ENCODE measurements around the gene KRT12.

KRT12 gene

DNA sequence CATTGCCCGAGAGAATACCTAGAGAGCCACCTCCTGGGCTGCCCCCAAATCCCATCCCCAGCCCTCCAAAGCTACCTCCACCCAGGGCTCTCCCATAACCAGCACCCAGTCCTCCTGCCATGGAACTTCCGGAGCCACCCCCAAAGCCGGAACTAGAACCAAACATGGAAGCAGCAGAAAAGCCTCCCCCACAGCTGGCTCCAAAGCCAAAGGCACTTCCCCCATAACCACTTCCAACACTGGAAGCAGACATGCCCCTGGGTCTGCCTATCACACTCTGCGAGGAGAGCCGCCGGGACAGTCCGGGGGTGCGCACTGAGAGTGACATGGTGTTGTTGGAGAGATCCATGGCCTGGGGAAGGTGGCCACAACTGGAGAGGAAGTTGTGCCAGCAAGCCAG, at the start of gene KRT12:
Gene KRT12 (minus strand): TSS at position 386 of the 400 bp plus-strand sequence. CDS start 37 bp downstream, at position 349.
- no peak for DNase-seq

DNA sequence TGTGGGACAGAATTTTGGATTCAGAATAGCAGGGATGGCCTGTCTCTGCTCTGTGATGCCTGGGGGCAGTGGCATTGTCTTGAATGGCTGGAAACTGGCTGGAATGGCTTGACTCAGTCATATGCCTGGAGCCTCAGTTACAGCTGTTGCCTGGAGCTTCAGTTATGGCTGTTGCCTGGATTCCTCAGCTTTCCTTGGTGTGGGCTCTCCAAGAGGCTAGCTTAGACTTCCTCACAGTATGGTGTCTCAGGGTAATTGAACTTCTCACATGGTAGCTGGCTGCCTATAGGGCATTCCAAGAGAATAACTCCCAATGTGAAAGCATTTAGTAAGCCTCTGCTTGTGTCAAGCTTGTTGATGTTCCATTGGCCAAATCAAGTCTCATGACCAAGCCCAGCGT, 49.3 kb upstream of the KRT12 start:
- no peak for DNase-seq

DNA sequence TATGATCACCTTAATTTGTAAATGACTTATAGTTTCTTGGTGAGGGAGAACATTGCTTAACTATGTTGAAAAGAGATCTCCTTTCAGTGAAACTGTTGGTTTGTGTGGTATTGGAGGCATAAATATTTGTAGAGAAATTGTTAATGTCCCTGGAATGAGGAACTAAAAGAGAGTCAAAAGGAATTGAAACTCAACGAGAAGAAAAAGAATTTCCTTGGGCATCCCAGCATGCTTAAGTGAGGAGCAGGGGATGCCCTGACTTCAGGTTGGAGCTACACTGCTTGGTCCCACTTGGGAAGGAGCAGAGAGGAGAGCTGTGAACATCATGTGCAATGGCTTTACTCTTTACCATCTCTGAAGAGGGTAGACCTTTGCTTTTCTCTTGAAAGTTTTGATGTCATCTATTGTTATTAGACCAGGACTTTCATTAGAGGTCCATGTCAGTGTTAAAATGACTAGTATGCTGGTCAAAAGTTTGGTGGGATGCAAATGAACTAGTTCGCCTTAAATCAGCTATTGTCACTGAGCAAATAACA, 48.8 kb upstream of the KRT12 start:
- no peak for DNase-seq

DNA sequence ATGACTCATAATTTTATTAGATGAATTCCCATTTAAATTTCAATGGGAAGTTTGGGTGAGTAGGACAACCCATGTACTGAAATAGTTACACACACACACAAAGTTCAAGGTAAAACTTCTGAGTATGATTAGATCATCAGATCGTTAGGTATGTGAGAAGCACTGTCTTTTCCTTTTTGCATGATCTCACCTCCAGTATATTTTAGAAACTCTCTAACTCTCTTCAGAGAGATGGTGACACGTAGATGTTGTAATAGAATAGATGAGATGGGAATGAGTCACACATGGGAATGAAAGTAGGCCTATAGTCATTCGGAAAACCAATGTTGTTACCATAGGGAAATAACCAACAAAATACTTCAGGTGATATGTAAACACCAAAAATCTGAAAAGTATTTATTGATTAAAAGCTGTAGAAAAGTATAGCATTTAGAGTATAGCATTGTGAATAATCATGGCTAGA, 48.2 kb upstream of the KRT12 start:
- no peak for DNase-seq

DNA sequence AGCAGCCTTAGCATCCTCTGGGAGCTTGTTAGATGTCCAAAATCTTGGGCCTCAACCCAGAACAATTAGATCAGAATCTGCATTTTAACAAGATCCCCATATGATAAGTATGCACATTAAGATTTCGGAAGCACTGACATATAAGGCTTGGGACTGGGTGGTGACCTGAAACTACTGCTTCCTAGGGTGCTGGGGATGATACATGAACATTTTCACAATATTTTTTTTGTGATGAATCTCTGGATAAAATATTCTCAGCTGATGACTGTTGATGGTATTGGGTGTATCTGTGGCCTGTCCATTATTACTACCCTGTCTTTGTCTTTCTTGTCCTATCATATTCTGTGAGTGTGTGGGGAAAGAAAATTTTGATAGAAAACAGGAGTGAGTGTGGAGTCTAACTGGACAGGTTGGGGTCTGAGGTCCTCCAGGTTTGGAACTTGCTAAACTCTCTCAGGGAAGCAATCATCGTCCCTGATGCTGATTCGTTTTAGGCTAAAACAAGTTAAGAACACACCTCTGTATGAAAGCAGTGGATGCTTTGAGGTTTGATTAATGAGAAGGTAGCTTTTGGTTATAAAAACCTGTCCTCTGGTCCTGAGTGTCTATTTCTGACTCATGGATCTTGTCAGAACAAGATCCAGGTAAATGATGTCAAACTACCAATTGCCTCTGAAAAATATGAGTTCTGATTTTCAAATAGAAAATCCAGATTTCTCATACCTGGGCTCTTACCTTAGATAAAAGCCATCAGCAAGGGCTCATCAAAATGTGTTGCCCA, 47.2 kb upstream of the KRT12 start:
- DNase-seq = no peak

DNA sequence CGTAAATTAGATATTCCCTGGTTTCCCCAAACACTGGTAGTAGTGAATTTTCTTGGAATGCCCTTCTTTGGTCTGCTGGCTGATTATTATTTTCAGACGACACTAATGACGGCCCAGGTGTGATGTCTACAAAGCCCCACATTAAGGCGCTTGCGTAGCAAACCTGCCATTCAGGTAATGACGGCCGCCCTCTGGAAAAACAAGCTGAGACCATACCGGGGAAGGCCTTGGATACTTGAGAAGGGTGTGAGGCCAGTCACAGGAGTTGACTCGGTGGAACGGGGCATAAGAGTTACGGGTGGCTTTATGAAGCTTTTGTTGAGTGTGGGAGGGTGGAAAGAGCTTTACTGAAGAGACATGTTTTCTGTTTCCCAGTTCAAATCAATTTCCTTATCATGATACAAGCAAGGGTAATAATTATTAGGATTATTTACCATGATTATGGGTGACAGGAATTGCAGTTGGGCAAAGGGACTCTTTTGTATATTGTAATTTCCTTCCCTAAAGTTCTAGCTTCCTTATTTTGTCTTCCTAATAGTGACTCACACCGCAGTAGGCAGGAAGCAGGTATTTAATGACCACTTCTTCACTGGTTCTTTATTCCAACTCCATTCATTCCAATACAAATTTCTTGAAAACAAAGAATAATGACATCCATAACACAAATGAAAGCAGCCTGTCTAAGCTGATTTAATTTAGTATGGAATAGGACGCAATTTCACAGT, 45.6 kb upstream of the KRT12 start:
- no peak for DNase-seq

DNA sequence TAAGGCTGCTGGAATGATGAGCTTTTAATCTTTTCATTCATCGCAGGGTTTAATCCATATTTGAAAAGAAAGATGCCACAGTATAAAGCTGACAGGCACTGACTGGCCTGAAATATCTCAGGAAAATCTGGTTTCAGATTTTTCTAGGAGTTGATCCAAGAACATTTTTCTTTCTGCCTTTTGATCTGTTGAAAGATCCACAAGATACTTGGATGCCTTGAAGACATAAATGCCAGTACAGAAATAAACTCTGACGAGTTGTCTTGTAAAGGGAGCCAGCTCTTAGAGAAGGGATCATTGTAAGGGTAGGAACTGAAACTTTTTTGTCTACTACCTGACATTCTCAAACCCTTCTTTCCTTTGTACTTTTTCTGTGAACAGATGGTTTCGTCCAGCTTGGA, 43.4 kb upstream of the KRT12 start:
- no peak for DNase-seq

DNA sequence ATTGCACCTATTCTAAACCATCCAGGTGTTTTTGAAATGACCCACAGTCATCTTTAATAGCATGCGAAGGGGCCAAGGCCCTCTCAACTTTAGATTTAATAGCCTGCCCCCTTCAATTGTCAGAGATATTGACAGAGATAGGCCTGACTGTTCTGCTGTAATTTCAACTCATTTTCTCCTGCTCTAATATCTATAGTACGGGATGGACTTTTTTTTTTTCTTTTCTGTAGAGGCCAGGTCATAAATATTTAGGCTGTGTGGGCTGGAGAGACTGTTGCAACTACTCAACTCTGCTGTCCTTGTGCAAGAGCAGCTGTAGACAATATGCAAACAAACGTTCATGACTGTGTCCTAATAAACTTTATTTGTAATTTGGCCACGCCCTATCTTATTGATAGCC, 42.7 kb upstream of the KRT12 start:
- no peak for DNase-seq

DNA sequence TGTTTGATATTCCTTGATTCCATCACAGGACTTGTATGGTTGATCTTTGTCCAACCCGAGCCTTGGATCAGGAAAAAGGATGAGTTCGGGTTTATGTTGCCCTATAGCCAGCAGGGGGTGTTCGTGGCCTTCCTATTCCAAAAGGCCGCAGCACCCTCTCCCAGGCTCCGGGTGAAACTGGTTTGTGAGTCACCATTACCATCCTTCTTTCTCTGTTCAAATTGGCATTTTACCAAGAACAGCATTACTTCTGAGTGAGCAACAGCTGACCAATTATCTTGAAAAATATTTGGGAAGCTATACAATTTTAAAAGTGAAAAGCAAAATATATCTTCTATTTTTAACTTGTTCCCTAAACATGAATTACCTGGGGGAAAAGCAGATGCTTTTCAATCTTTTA, 42.3 kb upstream of the KRT12 start:
- peak; percentile 54 for DNase-seq

DNA sequence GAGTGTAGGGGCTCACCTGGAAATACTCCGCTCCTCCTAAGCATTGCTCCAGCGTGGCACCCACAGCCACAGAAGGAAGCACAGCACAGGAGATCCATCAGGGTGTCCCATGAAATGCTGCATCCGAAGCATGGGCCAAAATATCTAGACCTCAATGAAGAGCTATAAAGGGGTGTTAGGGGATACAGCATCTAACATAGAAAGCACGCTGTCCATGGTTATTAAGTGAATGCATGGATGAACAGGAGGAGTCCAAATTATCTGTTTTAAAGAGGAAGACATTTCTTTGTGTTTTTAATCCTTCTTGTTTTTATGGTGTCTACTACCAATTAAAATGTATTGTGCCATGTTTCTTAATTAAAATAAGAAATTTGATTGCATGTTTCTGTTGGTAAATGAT, 39.6 kb upstream of the KRT12 start:
- no peak for DNase-seq

DNA sequence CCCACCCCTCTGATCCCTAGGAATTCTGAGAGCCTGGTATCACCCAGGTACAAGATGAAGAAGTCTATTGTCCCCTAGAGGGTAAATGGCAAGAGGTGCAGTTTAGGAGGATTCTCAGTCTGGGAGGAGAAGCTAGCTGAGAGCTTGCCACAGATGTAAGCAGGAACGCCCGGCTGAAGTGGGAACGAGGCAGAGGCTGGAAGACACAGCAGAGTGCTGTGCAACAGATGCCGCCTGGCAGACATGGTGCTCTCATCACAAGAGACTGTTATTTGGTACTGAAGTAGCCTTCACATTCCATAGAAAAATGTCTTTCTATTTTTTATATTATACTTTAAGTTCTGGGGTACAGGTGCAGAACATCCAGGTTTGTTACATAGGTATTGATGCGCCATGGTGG, 38.3 kb upstream of the KRT12 start:
- DNase-seq = no peak

DNA sequence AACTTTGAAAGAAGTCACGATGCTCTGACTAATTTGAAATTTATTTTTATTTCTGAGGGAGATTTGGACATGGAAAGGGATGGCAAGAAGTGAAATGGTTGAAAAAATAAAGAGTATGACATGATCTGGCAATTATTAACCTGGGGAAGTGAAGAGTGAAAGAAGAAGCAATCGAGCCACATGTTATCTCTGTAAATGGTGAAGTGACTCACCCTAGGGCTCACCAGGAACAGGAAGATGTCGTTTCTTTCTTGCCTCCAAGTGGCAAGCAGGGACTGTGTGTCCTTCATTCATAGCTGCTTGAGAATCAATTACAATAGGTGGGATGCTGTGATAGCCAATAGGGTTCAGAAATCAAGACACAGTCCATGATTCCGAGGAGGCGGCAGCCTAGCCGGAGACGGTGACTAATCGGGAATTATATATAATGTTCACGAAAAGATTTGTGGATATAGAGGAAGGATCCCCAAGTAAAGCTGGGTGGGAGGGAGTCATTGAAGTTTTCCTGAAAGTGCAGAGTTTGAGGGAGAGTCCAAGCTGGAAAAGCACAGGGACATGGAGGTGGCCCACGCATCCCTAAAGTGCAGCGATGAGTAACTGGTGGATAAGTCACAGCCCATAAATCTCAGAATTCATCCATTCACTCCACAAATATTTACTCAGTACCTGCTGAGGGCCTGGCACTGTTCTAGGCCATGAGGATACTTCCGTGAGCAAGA, 36.3 kb upstream of the KRT12 start:
- DNase-seq = peak; percentile 3

DNA sequence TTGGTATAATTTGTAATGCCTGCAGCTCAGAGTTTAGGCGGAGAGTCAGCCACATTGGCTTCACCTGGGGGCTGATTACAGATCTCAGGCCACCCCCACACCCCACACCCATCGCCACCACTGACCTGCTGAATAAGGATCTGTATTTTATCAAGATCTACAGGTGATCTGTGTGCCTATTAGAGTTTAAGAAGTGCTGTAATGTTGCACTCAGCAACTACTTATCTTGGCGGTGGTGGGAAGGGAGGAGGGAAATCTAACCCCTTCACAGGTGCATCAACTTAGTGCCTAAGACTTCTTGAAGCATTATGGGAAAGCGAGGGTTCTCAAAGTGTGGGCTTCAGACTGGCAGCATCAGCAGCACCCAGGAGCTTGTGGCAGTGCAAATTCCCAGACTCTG, 35.5 kb upstream of the KRT12 start:
- DNase-seq = no peak

DNA sequence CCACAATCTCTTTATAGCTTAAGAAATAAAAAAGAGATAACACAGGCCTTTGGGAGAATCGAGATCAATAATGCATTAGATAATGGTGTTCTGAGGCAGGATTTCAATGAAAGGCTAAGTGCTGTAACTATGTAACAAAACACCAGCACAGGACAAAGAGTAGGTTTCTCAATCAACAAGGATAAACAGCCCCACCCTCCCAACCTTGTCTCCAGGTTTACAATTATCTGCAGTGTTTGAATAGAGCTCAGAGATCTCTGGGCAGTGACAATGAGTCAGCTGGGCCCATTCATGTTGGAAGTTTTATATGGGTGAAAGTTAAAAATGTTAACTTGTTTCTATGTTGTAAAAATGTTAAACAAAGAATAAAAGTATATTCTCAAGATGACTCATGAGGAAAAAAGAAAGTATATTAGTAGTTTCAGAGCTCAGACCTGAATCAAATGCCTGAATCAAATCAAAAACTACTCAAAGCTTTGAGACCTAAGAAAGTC, 35.0 kb upstream of the KRT12 start:
- DNase-seq = no peak

DNA sequence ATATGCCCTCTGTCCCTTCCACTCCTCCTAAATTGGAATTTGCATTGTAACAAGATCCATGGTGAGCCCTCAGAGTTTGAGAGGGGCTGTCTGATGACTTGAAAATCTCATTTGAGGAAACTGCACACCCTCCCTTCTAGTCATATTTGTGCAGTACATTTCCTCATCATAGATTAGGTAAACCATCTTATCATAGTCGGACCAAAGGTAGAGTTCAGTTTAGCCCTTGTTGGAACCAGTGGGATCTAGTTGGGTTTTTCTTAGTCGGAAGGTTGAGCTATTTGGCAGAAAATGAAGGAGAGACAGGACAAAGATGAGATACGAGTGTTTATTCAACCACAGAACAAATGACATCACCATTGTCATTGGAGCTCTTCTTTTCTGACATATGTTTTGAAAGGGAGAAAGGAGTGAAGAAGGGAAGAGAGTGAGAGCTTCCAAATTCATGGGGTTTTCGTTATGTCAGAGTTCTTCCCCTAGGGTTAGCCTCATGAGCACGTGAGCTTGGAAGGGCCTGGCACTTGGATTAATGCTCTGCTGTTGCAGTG, 33.9 kb upstream of the KRT12 start:
- DNase-seq = no peak

DNA sequence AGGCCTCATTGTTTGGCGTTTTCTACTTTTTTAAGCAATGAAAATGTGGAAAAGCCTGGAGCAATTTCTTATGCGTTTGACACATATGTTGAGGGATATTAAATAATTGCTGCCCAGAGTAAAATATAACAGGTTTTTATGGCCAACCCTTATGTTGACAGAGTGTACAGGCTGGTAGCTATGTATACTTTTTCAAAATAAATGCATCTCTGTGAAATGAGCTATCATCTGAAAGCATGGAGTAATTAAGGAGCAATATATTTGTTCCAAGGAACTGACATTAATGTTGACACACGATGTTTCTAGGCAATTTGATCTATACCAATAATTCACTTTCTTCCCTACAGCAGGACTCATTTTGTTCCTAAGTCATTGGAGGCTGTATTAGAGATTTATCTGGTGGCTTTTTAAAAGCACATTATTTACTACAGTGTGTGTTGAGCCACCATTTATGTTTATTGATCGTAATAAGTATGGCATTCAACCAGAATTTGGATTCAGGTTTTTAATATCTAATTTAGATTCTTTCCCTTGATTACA, 30.0 kb upstream of the KRT12 start:
- DNase-seq = no peak

DNA sequence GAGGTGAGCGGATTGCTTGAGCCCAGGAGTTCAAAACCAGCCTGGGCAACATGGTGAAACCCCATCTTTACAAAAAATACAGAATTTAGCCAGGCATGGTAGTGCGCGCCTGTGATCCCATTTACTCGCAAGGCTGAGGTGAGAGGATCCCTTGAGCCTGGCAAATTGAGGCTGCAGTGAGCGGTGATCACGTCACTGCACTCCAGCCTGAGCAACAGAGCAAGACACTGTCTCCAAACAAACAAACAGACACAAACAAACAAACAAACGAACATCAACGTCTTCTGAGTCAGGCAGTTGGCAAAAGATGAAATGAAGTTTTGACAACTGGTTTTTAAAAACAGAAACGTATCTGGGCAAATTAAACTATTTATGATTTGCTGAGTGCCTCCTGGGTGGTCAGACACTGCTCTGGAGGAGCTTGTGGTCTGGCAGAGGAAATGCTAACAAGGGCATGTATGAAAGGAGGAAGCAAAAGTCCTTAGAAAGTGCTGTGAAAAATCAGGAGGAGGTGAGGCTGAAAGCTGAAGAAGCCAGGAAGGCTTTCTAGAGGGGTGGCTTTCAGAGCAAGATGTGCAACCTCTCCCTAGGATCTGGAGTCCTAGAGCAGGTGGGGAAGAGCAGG, 28.2 kb upstream of the KRT12 start:
- DNase-seq = no peak

DNA sequence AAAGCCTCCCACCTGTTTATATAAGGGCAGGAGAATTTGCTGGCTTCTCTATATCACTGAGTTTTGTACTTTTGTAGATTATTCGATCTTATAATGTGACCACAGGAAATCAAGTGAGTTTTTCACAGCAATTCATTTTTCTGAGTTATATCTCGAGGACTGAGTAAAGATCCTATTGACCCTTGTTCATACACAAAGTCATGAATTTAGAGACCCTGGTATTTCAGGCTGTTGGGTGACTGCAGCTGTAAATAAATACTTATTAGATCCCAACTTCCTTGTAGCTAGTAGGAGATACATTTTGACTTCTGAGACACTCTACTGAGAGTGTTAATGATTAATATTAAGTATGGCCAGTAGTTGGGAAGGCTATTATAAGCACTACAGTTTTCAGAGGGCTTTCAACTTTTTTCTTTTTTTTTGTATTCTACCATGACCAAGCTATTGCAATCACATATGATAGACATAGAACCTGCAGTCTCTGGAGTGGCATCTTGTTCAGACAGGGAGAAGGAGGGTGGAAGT, 21.2 kb upstream of the KRT12 start:
- no peak for DNase-seq

DNA sequence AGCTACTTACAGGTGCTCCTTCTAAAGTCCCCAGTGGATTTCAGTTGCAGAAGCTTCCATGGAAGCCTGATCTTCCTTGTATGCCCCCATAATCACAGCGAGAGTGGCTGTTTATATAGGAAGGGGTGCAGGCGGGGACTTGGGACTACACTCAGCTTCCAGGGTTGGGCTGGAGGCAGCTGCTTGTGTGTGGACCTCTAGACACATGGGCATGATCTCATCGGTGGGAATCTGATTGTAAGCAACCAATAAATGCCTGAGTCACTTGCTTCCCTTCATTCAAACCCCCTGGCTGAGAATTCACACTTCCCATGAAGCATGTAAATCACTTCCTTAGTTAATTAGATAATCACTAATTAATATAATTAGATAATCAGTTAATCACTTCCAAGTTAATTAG, 19.1 kb upstream of the KRT12 start:
- no peak for DNase-seq

DNA sequence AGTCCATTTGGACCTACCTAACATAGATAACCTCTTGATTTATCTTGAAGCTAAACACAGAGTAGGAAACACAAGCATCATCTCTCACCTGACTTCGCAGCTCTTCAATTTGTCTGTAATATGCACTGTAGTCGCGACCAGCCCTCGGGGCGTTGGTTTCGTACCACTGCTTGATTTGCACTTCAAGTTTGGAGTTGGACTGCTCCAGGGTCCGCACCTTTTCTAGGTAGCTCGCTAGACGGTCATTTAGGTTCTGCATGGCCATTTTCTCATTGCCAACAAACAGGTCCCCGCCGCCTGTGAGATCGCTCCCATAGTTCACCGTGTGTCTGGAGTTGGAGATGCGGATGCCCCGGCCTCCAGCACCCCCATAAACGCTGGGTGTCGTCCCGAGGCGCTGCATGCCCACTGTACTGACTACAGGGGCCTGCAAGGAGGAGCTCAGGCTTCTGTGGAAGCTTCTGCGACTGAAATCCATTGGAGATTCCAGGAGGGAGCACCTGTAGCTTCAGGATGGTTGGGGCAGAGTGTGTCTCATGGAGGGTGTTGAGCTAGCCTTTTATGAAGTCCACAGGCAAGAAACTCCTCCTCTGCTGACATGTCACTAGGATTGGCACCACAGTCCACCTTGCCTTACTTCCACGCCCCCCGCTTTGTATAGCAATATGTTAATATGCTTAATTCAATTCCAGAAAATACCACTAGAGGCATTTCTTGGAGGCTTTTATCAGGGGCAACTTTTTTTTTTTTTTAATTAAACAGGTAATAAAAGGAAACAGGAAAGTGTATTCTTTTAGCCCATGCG, 17.9 kb upstream of the KRT12 start, which contains the start of gene KRT20:
Gene KRT20 (minus strand): TSS at position 535 of the 805 bp plus-strand sequence. CDS start 57 bp downstream, at position 478.
- DNase-seq = peak; percentile 1
